CD4-positive, alpha-beta T cell treated with Interleukin-17A for 4 hours (primary cell): ENCODE measurements around the gene IGLL1.
"Not testable (repeated sequence)": the region's sequence is repeated elsewhere in the genome, so short reads cannot be mapped to it uniquely, and the experiment has no call there.

Source experiments
- DNase-seq: peaks from one replicate; pipeline ENCODE4 v3.0.0-alpha.2; 2020; ENCODE audit warnings: mixed read lengths

The IGLL1 gene

DNA sequence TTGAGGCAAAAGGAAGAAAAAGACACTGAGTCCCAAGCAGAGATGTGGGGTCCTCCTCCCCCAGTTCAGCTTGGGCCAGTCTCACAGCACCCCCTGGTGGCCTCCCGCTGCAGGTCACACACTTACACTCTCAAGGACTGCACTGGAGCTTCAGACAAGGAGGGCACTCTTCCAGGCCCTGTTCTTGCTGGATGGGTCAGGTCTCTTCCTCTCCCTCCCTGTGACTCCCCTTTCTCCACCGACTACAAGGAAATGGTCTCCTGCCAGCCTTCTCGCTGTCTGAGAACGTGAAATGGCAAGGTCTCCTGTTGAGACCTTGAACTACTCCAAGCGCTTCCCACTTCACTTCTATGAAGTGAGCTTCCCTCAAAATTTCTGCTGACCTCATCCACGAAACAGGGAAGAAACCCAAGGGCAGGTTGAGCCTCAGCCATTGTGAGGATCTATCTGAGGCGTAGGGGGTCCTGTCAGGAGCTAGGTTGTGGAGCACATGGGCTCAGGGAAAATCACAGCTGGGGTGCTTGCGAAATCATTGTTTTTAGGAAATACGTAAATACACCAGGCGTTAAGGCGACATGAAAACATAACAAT lies 11.2 kb upstream of the IGLL1 start:
- peak; percentile 70 for DNase-seq

DNA sequence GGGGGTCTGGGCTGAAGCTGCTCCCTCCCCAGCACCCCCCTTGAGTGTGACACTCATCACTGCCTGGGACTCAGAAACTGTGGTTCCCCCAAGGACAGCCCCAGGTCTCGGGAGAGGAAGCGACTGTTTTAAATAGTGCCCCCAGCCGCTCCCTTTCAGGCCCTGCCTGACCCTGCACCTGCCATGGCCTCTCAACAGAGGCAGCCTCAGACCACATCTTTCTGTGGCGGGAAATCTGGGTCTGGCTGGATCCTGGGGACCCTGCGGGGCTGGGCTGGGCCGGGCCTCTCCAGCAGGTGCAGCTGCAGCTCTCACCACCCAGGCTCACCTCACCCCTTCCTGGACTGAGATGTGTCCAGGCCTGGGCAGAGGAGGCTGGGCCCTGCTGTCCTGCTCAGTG lies 3.7 kb upstream of the IGLL1 start:
- DNase-seq, result no peak

- DNase-seq, result no peak
These were observed 3.1 kb upstream of the IGLL1 start for GRCh38 chr22:23583153-23583552.

DNA sequence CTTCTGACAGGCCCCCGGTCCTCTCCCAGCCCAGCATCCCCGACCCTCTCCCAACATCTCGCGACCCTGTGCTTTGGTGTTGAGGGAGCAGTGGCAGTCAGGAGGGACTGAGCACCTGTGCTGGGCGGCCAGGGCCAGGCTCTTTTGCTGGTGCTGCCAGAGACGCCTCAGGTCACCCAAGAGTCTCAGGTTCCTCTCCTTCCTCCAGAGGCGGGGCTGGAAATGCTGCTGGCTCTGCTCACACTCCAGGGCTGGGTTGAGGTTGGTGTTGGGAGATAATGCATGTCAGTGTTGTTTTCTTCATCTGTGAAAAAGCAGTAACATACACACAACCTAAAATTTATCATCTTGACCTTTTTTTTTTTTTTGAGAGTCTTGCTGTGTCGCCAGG lies 1.2 kb upstream of the IGLL1 start:
- no peak for DNase-seq

DNA sequence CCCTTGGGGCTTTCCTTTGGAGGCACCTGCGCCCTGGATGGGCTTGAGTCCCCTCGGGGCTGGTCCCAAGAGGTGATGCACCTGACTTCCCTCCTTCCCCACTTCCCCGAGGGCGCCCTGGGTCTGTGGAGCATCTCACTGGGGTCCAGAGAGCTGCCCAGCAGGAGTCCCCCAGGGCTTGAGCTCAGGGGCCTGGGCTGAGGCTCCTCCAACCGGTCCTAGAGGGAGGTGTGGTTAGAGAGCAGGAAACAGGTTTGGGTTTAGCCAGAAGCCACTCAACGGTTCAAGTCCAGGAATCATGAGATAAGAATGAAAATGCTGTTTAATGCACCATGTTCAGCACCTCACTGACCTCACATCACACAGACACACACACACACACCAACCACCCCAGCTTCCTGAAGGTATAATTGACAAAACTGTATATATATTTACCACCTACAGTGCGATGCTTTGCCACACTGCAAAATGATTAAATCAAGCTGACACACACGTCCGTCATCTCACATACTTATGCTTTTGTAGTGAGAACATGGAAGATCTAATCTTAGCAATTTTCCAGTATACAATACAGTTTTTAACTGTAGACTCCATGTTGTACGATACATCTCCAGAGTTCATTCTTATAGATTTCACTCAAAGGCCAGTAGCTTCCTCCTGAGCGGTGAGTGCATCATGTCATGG lies 628 bp upstream of the IGLL1 start:
- no peak for DNase-seq

- no peak for DNase-seq
These were observed 810 bp downstream of the IGLL1 start for GRCh38 chr22:23579280-23579679.

- DNase-seq, result no peak
These were observed 1.8 kb downstream of the IGLL1 start for GRCh38 chr22:23578306-23578705.

DNA sequence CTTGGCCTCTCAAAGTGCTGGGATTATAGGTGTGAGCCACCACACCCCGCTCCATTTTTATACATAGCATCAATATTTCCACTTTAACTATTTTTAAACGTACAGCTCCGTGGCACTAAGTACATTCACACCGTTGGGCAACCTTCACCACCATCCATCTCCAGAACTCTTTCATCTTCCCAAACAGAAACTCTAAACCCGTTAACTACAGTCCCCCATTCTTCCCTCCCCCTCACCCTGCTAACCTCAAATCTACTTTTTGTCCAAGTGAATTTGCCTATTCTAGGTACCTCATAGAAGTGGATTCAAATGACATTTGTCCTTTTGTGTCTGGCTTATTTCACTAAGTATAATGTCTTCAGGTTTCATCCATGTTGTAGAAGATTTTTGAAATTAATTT lies 3.4 kb downstream of the IGLL1 start:
- DNase-seq, result no peak

- no peak for DNase-seq
These were observed 4.5 kb downstream of the IGLL1 start for GRCh38 chr22:23575601-23576000.

GRCh38 chr22:23574877-23575276 lies 5.2 kb downstream of the IGLL1 start:
- no peak for DNase-seq

DNA sequence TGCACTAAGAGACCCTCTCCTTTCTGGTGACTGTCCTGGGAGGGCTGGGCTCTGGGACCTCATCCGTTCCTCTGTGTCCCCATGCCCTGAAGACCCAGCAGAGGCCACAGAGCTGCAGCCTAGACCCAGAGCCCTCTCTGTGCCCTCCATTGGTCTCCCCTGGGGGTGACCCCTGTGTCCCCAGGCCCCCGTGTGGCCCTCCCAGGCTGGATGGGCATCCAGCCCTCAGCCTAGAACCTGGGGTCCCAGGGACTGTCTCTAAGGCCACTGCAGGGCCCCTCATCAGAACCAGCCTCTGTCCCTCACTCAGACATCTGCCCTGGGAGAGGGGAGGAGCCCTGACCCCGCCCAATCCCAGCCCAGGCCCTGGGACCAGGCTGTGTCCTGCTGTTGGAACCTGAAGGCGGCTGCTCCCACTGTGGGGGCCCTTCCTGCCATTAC lies 5.7 kb downstream of the IGLL1 start:
- no peak for DNase-seq

GRCh38 chr22:23573701-23574235 lies 6.3 kb downstream of the IGLL1 start:
- DNase-seq, result not testable (repeated sequence)

GRCh38 chr22:23573106-23573505 lies 7.0 kb downstream of the IGLL1 start:
- not testable (repeated sequence) for DNase-seq

DNA sequence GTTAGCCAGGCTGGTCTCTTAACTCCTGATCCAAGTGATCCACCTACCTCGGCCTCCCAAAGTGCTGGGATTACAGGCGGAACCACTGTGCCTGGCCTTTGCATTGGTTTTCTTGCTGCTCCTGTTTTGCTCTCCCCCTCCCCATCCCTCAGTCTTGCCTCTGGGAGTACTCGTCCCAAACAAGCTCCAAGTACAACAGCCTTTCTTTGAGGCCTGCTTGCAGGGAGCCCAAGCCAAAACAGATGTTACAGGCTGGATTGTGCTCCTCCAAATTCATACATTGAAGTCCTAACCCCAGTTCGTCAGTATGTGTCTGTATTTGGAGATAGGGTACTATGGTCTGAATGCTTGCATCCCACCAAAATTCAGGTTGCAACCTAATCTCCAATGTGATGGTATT lies 8.6 kb downstream of the IGLL1 start:
- no peak for DNase-seq

GRCh38 chr22:23570681-23571080 lies 9.4 kb downstream of the IGLL1 start:
- DNase-seq, result no peak

GRCh38 chr22:23569716-23570115 lies 10.4 kb downstream of the IGLL1 start:
- no peak for DNase-seq

GRCh38 chr22:23569291-23569690 lies 10.8 kb downstream of the IGLL1 start:
- DNase-seq, result no peak

DNA sequence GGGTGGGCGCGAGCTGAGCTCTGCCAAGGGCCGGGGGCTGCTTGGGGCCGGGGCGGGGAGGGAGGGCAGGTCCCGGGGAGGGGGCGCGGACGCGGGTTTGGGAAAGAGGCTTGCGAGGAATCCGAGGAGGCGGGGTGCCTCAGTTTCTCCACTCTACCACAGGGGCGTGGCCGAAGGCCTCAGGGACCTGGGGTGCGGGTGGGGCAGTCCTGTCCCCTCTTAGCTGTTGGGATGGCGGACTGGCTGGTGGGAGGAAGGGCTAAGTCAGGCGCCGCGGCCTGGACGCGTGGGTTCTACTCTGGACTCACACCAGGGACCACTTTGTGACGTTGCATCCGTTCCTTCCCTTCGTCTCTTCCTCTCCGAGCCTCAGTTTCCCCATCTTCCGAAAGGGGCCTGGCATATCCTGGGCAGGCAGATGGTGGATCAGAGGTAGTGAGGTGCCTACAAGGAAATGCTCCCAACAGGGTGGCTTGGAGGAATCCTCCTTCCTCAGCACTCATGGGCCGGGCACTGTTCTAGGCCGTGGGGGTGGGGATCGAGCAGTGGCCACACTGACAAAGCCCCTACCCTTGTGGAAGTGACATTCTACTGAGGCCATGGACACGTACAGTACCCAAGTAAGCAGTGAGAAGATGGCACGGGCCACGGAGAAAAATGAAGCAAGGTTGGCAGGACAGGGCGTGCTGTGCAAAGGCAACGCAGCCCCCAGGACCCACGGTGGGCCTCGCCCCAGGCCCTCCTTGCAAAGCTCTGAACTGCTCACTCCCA lies 13.2 kb downstream of the IGLL1 start:
- DNase-seq, result no peak

DNA sequence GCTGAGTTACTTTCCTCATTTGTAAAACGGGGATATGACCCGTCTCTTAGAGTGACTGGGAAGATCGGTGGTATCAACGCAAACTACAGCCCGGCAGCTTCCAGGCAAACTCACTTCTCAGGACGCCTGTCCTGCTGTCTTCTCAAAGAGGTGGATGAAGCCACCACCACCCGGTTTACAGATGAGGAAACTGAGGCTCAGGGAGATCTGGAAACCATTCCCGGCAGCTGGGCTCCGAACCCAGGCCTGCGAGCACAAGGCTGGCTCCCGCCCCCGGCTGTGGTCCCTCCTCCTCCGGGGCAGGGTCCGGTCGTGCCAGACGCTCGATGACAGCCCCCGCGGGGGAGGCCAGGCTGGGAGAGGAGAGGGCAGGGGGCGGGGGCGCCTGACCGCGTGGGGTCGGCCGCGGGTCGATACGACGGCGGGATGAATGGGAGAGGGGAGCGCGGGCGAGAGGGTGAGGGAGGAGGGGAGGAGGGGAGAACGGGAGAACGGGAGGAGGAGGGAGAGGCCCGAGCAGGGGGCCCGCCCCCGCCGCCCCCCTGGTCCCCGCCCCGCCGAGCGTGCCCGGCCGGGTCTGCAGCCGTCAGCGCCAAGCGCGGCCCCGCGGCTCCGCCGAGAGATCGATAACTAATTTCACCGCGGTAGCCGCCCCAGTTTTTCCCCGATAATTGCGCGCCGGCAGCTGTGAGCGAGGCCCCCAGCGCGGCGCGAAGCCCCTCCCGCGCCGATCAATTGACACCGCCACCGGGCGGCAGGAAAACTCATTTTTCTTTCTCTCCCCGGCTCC lies 14.0 kb downstream of the IGLL1 start:
- peak; percentile 9 for DNase-seq

GRCh38 chr22:23565305-23565914 lies 14.7 kb downstream of the IGLL1 start:
- peak; percentile 9 for DNase-seq

DNA sequence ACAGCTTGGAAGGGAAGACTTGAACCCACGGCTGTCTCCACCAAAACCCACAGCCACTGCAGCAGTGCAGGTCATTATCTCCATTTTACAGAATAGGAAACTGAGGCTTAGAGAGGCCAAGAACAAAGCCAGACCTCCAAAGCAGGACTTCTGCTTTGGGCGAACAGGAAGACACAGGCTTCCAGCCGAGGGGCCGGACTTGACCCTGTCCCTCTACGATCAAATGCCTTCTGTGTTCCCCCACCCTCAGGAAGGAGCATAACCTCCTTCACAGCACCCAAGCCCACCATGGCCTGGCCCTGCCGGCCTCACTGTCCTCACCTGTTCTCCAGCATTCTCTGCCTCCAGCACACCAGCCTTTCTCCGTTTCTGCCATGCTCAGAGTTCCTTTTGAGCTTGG lies 15.8 kb downstream of the IGLL1 start:
- no peak for DNase-seq

GRCh38 chr22:23563111-23563510 lies 17.0 kb downstream of the IGLL1 start:
- no peak for DNase-seq

- no peak for DNase-seq
These were observed 17.9 kb downstream of the IGLL1 start for GRCh38 chr22:23562186-23562585.
